Tibial nerve (tissue), 3 donors: ENCODE measurements around the gene MUC21.

ENCODE experiments used
- CTCF ChIP-seq, 5 experiments: fragments of 200-600 bp in 3 of 5; fragments of 450-650 bp in 2 of 5; sonication (generic) in 3 of 5; IDR thresholded peaks; one replicate each; pipeline ENCODE4 v1.5.1; 2016 to 2019; ENCODE audit warnings: antibody characterized with exemption in 5 of 5, mild to moderate bottlenecking in 3 of 5, moderate library complexity in 2 of 5
- POLR2A ChIP-seq, 2 donors: fragments of 450-650 bp; IDR thresholded peaks; one replicate each; pipeline ENCODE4 v1.6.1; 2017; ENCODE audit warnings: antibody characterized with exemption in 2 of 2, mild to moderate bottlenecking in 2 of 2, moderate library complexity in 2 of 2

- TF ChIP-seq POLR2A (IDR thresholded peaks at IDR 0.05) (no peak), CTCF (IDR thresholded peaks at IDR 0.05) (no peak)
Observed at GRCh38 chr6:30985490-30985889, 2.0 kb downstream of the MUC21 start.
